A549 (cell line): ENCODE data around the gene PCYT2. TPM values are rescaled to one million over a fixed set of nuclear protein-coding genes. Genes with fewer than 3 reads are reported as not detected.

Experiments
- ATAC-seq, 2 experiments: fragments of 200-7000 bp in 1 of 2; fragments of >200 bp in 1 of 2; cut with Nextera tagmentation in 1 of 2; cut with Tn5 transposase in 1 of 2; 3 replicates each; pipeline versions ENCODE4 v1.8.0 to v1.9.1; 2018 to 2020; ENCODE audit warnings: mild to moderate bottlenecking in 1 of 2, moderate library complexity in 1 of 2
- CTCF ChIA-PET: fragments of 300-600 bp; sonication (Branson Sonifier 250); formaldehyde crosslinking; extraction: SDS; loops from one replicate; lab custom pipeline; 2021; ENCODE audit warnings: antibody characterized with exemption, inconsistent platforms; lab: Yijun Ruan, JAX
- POLR2A ChIA-PET: fragments of 350-600 bp; formaldehyde crosslinking; extraction: SDS; loops from one replicate; lab custom pipeline; 2021; ENCODE audit warnings: antibody characterized with exemption, inconsistent platforms; lab: Yijun Ruan, JAX
- DNase-seq, 2 experiments: peaks; one replicate each; pipeline versions ENCODE4 v3.0.0 to v3.0.0-alpha.2; 2011 to 2016; ENCODE audit warnings: low read depth in 1 of 2, low spot score in 1 of 2
- FAIRE-seq: peaks from 2 replicates; lab custom pipeline; 2011; peaks lifted over from hg19 to GRCh38; lab: Jason Lieb, UNC
- H3K27ac ChIP-seq, 2 experiments: fragments of >200 bp; sonication (Bioruptor Twin); formaldehyde crosslinking; 3 replicates each; pipeline ENCODE4 v1.5.1; 2016 to 2017
- H3K4me1 ChIP-seq: fragments of >200 bp; sonication (Bioruptor Twin); formaldehyde crosslinking; 3 replicates; pipeline ENCODE4 v1.6.1; 2016
- H3K4me2 ChIP-seq: fragments of >200 bp; sonication (Bioruptor Twin); formaldehyde crosslinking; 3 replicates; pipeline ENCODE4 v1.6.1; 2016
- H3K4me3 ChIP-seq: fragments of >200 bp; sonication (Bioruptor Twin); formaldehyde crosslinking; 3 replicates; pipeline ENCODE4 v1.5.1; 2016
- H3K9me3 ChIP-seq: fragments of >200 bp; sonication (Bioruptor Twin); formaldehyde crosslinking; 3 replicates; pipeline ENCODE4 v1.6.1; 2016
- CBX8 ChIP-seq: fragments of 200-600 bp; sonication (generic); IDR thresholded peaks from 2 replicates; pipeline ENCODE4 v1.6.1; 2016
- FOSB ChIP-seq: fragments of 250-450 bp; sonication (Bioruptor Pico); IDR thresholded peaks from 2 replicates; pipeline ENCODE4 v1.5.0; 2020; ENCODE audit warnings: mild to moderate bottlenecking, moderate library complexity
- FOSL2 ChIP-seq, 2 experiments: fragments of 450-650 bp in 1 of 2; fragments of >200 bp in 1 of 2; sonication (Bioruptor Twin) in 1 of 2; formaldehyde crosslinking; IDR thresholded peaks; 2 replicates each; pipeline versions ENCODE4 v1.5.0 to v1.6.1; 2016 to 2020; ENCODE audit warnings: mild to moderate bottlenecking in 1 of 2, moderate library complexity in 1 of 2
- GATA3 ChIP-seq: IDR thresholded peaks from 2 replicates; pipeline ENCODE4 v1.6.1; 2012; ENCODE audit warnings: borderline replicate concordance
- HOXB5 ChIP-seq: fragments of 250-450 bp; sonication (Bioruptor Pico); IDR thresholded peaks from 2 replicates; pipeline ENCODE4 v1.5.0; 2020; ENCODE audit warnings: mild to moderate bottlenecking, moderate library complexity
- JUN ChIP-seq, 2 experiments: fragments of >200 bp; sonication (Bioruptor Twin); formaldehyde crosslinking; IDR thresholded peaks; 2 replicates in 1 of 2; 3 replicates in 1 of 2; pipeline ENCODE4 v1.6.1; 2016 to 2017
- JUNB ChIP-seq: fragments of >200 bp; sonication (Bioruptor Twin); formaldehyde crosslinking; IDR thresholded peaks from 2 replicates; pipeline ENCODE4 v1.6.1; 2016
- MAFK ChIP-seq: fragments of 450-650 bp; IDR thresholded peaks from 2 replicates; pipeline ENCODE4 v1.6.1; 2014; ENCODE audit not compliant: partially characterized antibody
- PHF8 ChIP-seq: fragments of 200-600 bp; sonication (generic); IDR thresholded peaks from 2 replicates; pipeline ENCODE4 v1.6.1; 2016; ENCODE audit warnings: low read depth, mild to moderate bottlenecking, antibody characterized with exemption, moderate library complexity, borderline replicate concordance
- POLR2A ChIP-seq: IDR thresholded peaks from 2 replicates; pipeline ENCODE4 v1.6.1; 2012; ENCODE audit warnings: mild to moderate bottlenecking, low read length
- POLR2AphosphoS2 ChIP-seq: conservative IDR thresholded peaks from 2 replicates; pipeline ENCODE4 v1.6.1; 2012; ENCODE audit warnings: low read length, improper control_type of control experiment, inconsistent platforms
- RNF2 ChIP-seq: fragments of 200-600 bp; sonication (generic); IDR thresholded peaks from 2 replicates; pipeline ENCODE4 v1.6.1; 2016; ENCODE audit warnings: low read depth, mild to moderate bottlenecking, antibody characterized with exemption, moderate library complexity, borderline replicate concordance
- SREBF2 ChIP-seq: fragments of 450-650 bp; IDR thresholded peaks from 2 replicates; pipeline ENCODE4 v1.6.1; 2014; ENCODE audit warnings: mild to moderate bottlenecking, moderate library complexity
- TFCP2L1 ChIP-seq: fragments of 250-450 bp; sonication (Bioruptor Pico); IDR thresholded peaks from 2 replicates; pipeline ENCODE4 v1.5.0; 2021; ENCODE audit warnings: mild to moderate bottlenecking
- TP53 ChIP-seq: fragments of 250-450 bp; sonication (Bioruptor Pico); IDR thresholded peaks from 2 replicates; pipeline ENCODE4 v1.5.0; 2021; ENCODE audit warnings: mild to moderate bottlenecking, moderate library complexity
- ZSCAN20 ChIP-seq: fragments of 250-450 bp; sonication (Bioruptor Pico); IDR thresholded peaks from 2 replicates; pipeline ENCODE4 v1.8.0; 2022; ENCODE audit warnings: mild to moderate bottlenecking, moderate library complexity
- WGBS: methylation state at CpG from one replicate; pipeline ENCODE4 v1.1.6; 2017; ENCODE audit errors: missing lambda C conversion rate; 5-methylcytosine and 5-hydroxymethylcytosine counted together
- polyA plus RNA-seq, 4 experiments: library from polyadenylated mRNA; depleted of rRNA in 3 of 4; stranded (reverse); fragments of >200 nt; fragmentation: RNase III in 1 of 4; extraction: RNeasy Plus Mini Kit Qiagen cat#74134 plus additional on column Dnase treatment in 1 of 4; gene quantifications; 2 replicates in 3 of 4; 3 replicates in 1 of 4; pipeline ENCODE4 v1.2.3, GENCODE V29; 2011 to 2017
- TF ChIP-seq, protein P1 (sequence below): fragments of 200-600 bp; sonication (generic); IDR thresholded peaks from 2 replicates; pipeline ENCODE4 v1.6.1; 2016; ENCODE audit warnings: antibody characterized with exemption, mild to moderate bottlenecking, moderate library complexity
- TF ChIP-seq, protein P2 (sequence below): fragments of 250-450 bp; sonication (Bioruptor Pico); IDR thresholded peaks from 2 replicates; pipeline ENCODE4 v1.5.0; 2021; ENCODE audit warnings: mild to moderate bottlenecking, moderate library complexity, borderline replicate concordance
- TF ChIP-seq, protein P3 (sequence below): IDR thresholded peaks from 2 replicates; pipeline ENCODE4 v1.6.1; 2012
- TF ChIP-seq, protein P4 (sequence below): IDR thresholded peaks from 2 replicates; pipeline ENCODE4 v1.6.1; 2012; ENCODE audit warnings: low read depth, borderline replicate concordance
- TF ChIP-seq, protein P5 (sequence below): IDR thresholded peaks from 2 replicates; pipeline ENCODE4 v1.6.1; 2012

Gene PCYT2
- polyA plus RNA-seq, 2 of the 4 experiments (the other 2 are of a cell fraction), result 7.1 to 17.0 TPM

DNA sequence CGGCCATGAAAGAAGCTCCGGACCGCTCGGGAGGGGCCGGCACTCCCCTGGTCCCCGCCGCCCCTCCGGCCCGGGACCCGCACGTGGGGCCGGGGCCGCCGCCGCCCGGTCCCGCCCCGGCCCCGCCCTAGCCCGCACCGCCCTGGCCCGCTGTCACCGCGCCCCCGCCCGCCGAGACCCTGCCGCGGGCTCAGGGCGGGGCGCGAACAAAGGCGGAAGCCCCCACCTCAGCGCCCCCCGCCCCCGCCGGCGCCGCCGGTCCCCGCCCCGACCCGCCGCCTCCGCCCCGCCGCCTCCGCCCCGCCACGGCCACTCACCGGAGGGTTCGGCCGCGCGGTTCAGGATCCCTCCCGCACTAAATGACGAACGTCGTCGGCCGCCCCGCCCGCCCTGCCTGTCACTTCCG is 40.2 kb downstream of the PCYT2 start, which contains the start of gene ARHGDIA:
ARHGDIA (minus strand) TSS at position 357 of the 406 bp plus-strand sequence. CDS start 1,407 bp downstream, outside the sequence.
- Histone ChIP-seq H3K4me2 (peak within 1 kb of the TSS; percentile 97), H3K27ac (peak within 1 kb of the TSS; percentile 97 to 100), H3K4me1 (peaks cover 46% of the 10 kb centered on the region), H3K4me3 (peak within 1 kb of the TSS; percentile 99), H3K9me3 (no peaks in the 10 kb centered on the region)
- 0% methylated on average over 13 of the region's 64 CpGs for WGBS
- no peak for DNase-seq
- FAIRE-seq, result no peak
- 0 out of 6 replicates have a peak, but pooled peaks of 1 of the 2 experiments have one; percentile 2 for ATAC-seq
- ChIA-PET CTCF (interaction anchor here (1.3 to 8.6 kb wide), 7 partner anchors 12 to 137 kb away, joined by 3 to 126 read pairs (median 15); no protein-coding TSS in a partner anchor), POLR2A (interaction anchor here (1.0 kb wide), 1 partner anchor 10 kb away, joined by 6 read pairs; no protein-coding TSS in a partner anchor)
- TF ChIP-seq ZSCAN20 (CRISPR knock-in tag), result no peak
- TF ChIP-seq JUNB, result no peak
- no peak for TF ChIP-seq MAFK
- TF ChIP-seq RNF2, result no peak
- peak in 1 of 2 experiments; percentile 94; a peak in 2 of 5 replicates for TF ChIP-seq JUN (IDR thresholded peaks at IDR 0.05)

DNA sequence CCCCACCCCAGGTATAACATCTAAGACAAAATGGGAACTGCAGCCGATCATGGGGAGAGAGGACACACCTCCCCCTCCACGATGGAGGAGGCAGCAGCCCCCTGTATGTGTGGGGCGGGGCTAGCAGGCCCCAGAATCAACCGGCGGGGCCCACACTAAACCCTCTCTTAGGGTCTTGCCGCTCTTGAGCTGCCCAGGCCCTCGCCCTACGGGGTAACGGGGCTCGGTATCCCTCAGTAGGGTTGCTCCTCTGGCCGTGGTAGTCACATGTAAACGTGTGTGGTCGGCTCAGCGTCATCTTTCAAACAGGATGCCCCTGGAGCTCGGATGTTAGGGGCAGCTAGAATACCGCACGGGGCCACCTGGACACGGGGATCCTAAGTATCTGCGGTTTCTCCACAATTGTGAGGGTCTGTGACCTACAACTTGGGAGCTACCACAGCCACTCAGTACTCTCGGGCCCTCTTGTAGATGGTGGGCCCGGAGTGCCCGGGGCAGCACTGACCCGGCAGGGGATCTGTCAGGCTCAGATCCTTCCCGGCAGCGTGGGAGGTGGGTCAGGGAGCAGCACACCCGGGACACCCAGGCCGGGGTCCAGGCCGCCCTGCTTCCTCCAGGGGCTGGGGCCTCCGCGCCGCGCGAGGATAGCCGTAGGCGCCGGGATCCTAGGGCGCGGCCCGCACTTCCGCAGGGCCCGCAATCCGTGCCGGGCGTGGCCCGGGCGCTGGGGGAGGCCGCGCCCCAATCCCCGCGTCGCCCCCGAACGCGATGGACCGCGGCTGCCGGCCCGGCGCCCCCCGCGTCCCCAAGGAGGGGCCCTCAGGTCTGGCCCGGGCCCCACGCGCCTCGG is 40.8 kb downstream of the PCYT2 start:
- DNase-seq, result peak in 1 of 2 experiments; percentile 69
- peak overlapping the region; percentile 99 for H3K4me3 ChIP-seq
- peaks cover 46% of the 10 kb centered on the region for H3K4me1 ChIP-seq
- FAIRE-seq, result no peak
- ChIA-PET POLR2A (interaction anchor here (0.6 to 1.9 kb wide), 5 partner anchors 9 to 266 kb away, joined by 3 to 6 read pairs (median 4); partner anchors contain the start of gene P4HB), CTCF (interaction anchor here (0.9 to 8.6 kb wide), 28 partner anchors 9 to 167 kb away, joined by 3 to 126 read pairs (median 6); partner anchors contain the start of genes ALYREF, ANAPC11, CENPX and DCXR)
- peak in 1 of 2 experiments; percentile 2; a peak in 3 of 6 replicates for ATAC-seq
- H3K9me3 ChIP-seq, result no peaks in the 10 kb centered on the region
- 4% methylated on average over 22 of the region's 65 CpGs for WGBS
- H3K27ac ChIP-seq, result peak overlapping the region; percentile 97 to 100
- peak overlapping the region; percentile 97 for H3K4me2 ChIP-seq
- peak; percentile 63 for TF ChIP-seq HOXB5 (CRISPR knock-in tag)
- TF ChIP-seq POLR2AphosphoS2, result peak; percentile 84
- TF ChIP-seq GATA3, result 0 out of 2 replicates have a peak, but pooled peaks have one; percentile 11
- TF ChIP-seq SREBF2, result no peak
- TF ChIP-seq, protein P1, sequence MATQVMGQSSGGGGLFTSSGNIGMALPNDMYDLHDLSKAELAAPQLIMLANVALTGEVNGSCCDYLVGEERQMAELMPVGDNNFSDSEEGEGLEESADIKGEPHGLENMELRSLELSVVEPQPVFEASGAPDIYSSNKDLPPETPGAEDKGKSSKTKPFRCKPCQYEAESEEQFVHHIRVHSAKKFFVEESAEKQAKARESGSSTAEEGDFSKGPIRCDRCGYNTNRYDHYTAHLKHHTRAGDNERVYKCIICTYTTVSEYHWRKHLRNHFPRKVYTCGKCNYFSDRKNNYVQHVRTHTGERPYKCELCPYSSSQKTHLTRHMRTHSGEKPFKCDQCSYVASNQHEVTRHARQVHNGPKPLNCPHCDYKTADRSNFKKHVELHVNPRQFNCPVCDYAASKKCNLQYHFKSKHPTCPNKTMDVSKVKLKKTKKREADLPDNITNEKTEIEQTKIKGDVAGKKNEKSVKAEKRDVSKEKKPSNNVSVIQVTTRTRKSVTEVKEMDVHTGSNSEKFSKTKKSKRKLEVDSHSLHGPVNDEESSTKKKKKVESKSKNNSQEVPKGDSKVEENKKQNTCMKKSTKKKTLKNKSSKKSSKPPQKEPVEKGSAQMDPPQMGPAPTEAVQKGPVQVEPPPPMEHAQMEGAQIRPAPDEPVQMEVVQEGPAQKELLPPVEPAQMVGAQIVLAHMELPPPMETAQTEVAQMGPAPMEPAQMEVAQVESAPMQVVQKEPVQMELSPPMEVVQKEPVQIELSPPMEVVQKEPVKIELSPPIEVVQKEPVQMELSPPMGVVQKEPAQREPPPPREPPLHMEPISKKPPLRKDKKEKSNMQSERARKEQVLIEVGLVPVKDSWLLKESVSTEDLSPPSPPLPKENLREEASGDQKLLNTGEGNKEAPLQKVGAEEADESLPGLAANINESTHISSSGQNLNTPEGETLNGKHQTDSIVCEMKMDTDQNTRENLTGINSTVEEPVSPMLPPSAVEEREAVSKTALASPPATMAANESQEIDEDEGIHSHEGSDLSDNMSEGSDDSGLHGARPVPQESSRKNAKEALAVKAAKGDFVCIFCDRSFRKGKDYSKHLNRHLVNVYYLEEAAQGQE, result no peak; the same call in 1 of the 2 replicates
- TF ChIP-seq FOSL2 (IDR thresholded peaks at IDR 0.05), result no peak
- no peak for TF ChIP-seq FOSL2 (CRISPR knock-in tag; IDR thresholded peaks at IDR 0.05)
- peak; percentile 72; the same call in 1 of the 2 replicates for TF ChIP-seq TP53 (CRISPR knock-in tag)
- TF ChIP-seq POLR2A, result peak; percentile 34; the same call in 1 of the 2 replicates
- TF ChIP-seq, protein P2, sequence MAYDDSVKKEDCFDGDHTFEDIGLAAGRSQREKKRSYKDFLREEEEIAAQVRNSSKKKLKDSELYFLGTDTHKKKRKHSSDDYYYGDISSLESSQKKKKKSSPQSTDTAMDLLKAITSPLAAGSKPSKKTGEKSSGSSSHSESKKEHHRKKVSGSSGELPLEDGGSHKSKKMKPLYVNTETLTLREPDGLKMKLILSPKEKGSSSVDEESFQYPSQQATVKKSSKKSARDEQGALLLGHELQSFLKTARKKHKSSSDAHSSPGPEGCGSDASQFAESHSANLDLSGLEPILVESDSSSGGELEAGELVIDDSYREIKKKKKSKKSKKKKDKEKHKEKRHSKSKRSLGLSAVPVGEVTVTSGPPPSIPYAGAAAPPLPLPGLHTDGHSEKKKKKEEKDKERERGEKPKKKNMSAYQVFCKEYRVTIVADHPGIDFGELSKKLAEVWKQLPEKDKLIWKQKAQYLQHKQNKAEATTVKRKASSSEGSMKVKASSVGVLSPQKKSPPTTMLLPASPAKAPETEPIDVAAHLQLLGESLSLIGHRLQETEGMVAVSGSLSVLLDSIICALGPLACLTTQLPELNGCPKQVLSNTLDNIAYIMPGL (CRISPR knock-in tag), result no peak
- TF ChIP-seq, protein P3, sequence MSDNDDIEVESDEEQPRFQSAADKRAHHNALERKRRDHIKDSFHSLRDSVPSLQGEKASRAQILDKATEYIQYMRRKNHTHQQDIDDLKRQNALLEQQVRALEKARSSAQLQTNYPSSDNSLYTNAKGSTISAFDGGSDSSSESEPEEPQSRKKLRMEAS, result peak; percentile 68
- peak; percentile 66; the same call in 1 of the 2 replicates for TF ChIP-seq FOSB (CRISPR knock-in tag)
- TF ChIP-seq TFCP2L1 (CRISPR knock-in tag), result 0 out of 2 replicates have a peak, but pooled peaks have one; percentile 57
- TF ChIP-seq, protein P4, sequence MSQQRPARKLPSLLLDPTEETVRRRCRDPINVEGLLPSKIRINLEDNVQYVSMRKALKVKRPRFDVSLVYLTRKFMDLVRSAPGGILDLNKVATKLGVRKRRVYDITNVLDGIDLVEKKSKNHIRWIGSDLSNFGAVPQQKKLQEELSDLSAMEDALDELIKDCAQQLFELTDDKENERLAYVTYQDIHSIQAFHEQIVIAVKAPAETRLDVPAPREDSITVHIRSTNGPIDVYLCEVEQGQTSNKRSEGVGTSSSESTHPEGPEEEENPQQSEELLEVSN, result 0 out of 2 replicates have a peak, but pooled peaks have one; percentile 19
- TF ChIP-seq, protein P5, sequence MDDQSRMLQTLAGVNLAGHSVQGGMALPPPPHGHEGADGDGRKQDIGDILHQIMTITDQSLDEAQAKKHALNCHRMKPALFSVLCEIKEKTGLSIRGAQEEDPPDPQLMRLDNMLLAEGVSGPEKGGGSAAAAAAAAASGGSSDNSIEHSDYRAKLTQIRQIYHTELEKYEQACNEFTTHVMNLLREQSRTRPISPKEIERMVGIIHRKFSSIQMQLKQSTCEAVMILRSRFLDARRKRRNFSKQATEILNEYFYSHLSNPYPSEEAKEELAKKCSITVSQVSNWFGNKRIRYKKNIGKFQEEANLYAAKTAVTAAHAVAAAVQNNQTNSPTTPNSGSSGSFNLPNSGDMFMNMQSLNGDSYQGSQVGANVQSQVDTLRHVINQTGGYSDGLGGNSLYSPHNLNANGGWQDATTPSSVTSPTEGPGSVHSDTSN, result peak; percentile 15; the same call in 1 of the 2 replicates
- TF ChIP-seq PHF8, result peak; percentile 66; the same call in 1 of the 2 replicates
- no peak for TF ChIP-seq CBX8
